Loucy (cell line): ENCODE data around the gene NOS1.

ENCODE experiments used
- EZH2phosphoT487 ChIP-seq: fragments of 200-600 bp; IDR thresholded peaks from 2 replicates; pipeline ENCODE4 v1.6.1; 2018; ENCODE audit warnings: antibody characterized with exemption, mild to moderate bottlenecking, moderate library complexity, borderline replicate concordance
- TF ChIP-seq, protein P1 (sequence below): fragments of 200-600 bp; sonication (generic); conservative IDR thresholded peaks from 2 replicates; pipeline ENCODE4 v1.5.1; 2014; ENCODE audit warnings: mild to moderate bottlenecking, antibody characterized with exemption, low read length

DNA sequence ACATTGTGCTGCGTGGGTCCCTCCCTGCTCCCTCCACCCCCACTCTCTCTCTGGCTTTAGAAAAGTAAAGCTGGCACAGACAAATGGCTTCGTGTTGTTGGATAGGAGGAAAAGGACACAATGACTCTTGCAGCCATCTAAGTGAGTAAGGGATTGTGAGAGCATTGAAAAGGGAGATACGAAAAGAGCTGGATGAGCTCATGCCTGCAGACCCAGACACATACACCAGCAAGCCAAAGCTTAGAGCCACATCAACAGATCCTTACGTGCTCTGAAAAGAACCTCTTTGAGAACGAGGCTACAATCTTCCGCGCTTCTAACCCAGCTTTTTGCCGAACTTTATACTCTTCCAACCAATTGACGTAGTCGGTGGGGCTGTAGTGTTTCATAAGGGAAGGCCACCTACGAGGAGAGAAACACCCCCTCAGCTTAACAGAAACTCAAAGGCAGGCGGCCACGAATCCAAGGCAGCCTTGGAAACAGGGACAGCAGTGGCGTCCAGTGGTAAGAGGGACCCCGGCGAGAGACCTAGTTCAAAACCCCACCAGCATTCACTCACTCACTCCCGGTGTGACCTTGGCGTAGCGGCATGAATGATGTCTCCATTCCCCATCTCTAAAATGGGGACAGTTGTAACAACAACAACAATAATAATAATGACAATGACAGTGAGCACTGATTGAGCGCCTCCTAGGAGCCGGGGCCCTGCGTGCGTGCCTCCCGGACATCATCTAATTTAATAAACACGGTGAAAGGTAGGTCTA is 172.3 kb downstream of the NOS1 start:
- TF ChIP-seq, protein P1, sequence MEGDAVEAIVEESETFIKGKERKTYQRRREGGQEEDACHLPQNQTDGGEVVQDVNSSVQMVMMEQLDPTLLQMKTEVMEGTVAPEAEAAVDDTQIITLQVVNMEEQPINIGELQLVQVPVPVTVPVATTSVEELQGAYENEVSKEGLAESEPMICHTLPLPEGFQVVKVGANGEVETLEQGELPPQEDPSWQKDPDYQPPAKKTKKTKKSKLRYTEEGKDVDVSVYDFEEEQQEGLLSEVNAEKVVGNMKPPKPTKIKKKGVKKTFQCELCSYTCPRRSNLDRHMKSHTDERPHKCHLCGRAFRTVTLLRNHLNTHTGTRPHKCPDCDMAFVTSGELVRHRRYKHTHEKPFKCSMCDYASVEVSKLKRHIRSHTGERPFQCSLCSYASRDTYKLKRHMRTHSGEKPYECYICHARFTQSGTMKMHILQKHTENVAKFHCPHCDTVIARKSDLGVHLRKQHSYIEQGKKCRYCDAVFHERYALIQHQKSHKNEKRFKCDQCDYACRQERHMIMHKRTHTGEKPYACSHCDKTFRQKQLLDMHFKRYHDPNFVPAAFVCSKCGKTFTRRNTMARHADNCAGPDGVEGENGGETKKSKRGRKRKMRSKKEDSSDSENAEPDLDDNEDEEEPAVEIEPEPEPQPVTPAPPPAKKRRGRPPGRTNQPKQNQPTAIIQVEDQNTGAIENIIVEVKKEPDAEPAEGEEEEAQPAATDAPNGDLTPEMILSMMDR: no peak
- TF ChIP-seq EZH2phosphoT487: no peak
